IMR-90 (cell line): ENCODE results near the gene TASL. TPM values are rescaled to one million over a fixed set of nuclear protein-coding genes. Genes with fewer than 3 reads are reported as not detected.

ENCODE experiments used
- ATAC-seq: fragments of 200-7000 bp; cut with Tn5 transposase; 2 replicates; pipeline ENCODE4 v1.9.1; 2020; ENCODE audit warnings: low read depth, mild to moderate bottlenecking, moderate library complexity
- BruUV-seq: library from RNA; stranded (reverse); fragments of 400-500 nt; replicated peaks from 2 replicates; lab custom pipeline; 2021; lab: Mats Ljungman, UMichigan
- CTCF ChIA-PET: fragments of 300-600 bp; formaldehyde crosslinking; extraction: SDS; loops from one replicate; lab custom pipeline; 2021; ENCODE audit warnings: antibody characterized with exemption; lab: Yijun Ruan, JAX
- POLR2A ChIA-PET: fragments of 300-600 bp; sonication (Branson Sonifier 250); formaldehyde crosslinking; loops from one replicate; lab custom pipeline; 2022; ENCODE audit warnings: antibody characterized with exemption; ENCODE audit not compliant: unreplicated experiment; lab: Charles Lee
- DNase-seq: peaks from one replicate; pipeline ENCODE4 v3.0.0; 2013
- H2AFZ ChIP-seq: replicated peaks from 2 replicates; pipeline ENCODE3; 2013; ENCODE audit warnings: low read length, mild to moderate bottlenecking; ENCODE audit not compliant: poor library complexity
- H2AK5ac ChIP-seq: 2 replicates; pipeline ENCODE4 v1.6.1; 2013; ENCODE audit warnings: low read depth, low read length, inconsistent platforms
- H2AK9ac ChIP-seq: replicated peaks from 2 replicates; pipeline ENCODE3; 2013; ENCODE audit warnings: mild to moderate bottlenecking, low read depth, low read length, moderate library complexity; ENCODE audit not compliant: poor library complexity
- H2BK120ac ChIP-seq: 2 replicates; pipeline ENCODE4 v1.6.1; 2013; ENCODE audit warnings: low read depth, low read length, inconsistent platforms
- H2BK15ac ChIP-seq: 3 replicates; pipeline ENCODE4 v1.6.1; 2013; ENCODE audit warnings: low read depth, low read length, inconsistent platforms
- H2BK20ac ChIP-seq: 2 replicates; pipeline ENCODE4 v1.6.1; 2013; ENCODE audit warnings: low read depth, mild to moderate bottlenecking, inconsistent platforms, low read length, moderate library complexity
- H2BK5ac ChIP-seq: 2 replicates; pipeline ENCODE4 v1.6.1; 2013; ENCODE audit warnings: mild to moderate bottlenecking, low read depth, low read length, inconsistent platforms; ENCODE audit not compliant: poor library complexity, severe bottlenecking
- H3K14ac ChIP-seq: replicated peaks from 2 replicates; pipeline ENCODE4 v1.6.1; 2013; ENCODE audit warnings: low read depth, low read length, inconsistent platforms
- H3K18ac ChIP-seq: 2 replicates; pipeline ENCODE4 v1.6.1; 2013; ENCODE audit warnings: low read depth, low read length, control low read depth
- H3K23ac ChIP-seq: 2 replicates; pipeline ENCODE4 v1.6.1; 2013; ENCODE audit warnings: low read depth, low read length, inconsistent platforms
- H3K27ac ChIP-seq: 2 replicates; pipeline ENCODE4 v1.5.1; 2013; ENCODE audit warnings: mild to moderate bottlenecking, control low read depth, low read length; ENCODE audit not compliant: insufficient read depth
- H3K27me3 ChIP-seq: 2 replicates; pipeline ENCODE4 v1.6.1; 2013; ENCODE audit warnings: low read length; ENCODE audit not compliant: control insufficient read depth, insufficient read depth
- H3K36me3 ChIP-seq: 2 replicates; pipeline ENCODE4 v1.6.1; 2013; ENCODE audit warnings: low read length, mixed read lengths; ENCODE audit not compliant: control insufficient read depth, insufficient read depth
- H3K4ac ChIP-seq: 2 replicates; pipeline ENCODE4 v1.6.1; 2013; ENCODE audit warnings: low read depth, low read length, inconsistent platforms
- H3K4me1 ChIP-seq: 2 replicates; pipeline ENCODE4 v1.6.1; 2013; ENCODE audit warnings: low read length, mixed read lengths; ENCODE audit not compliant: control insufficient read depth, insufficient read depth
- H3K4me2 ChIP-seq: 2 replicates; pipeline ENCODE4 v1.6.1; 2013; ENCODE audit warnings: low read depth, mild to moderate bottlenecking, control low read depth, low read length, moderate library complexity
- H3K4me3 ChIP-seq: 2 replicates; pipeline ENCODE4 v1.5.1; 2013; ENCODE audit warnings: low read depth, mild to moderate bottlenecking, control low read depth, low read length, moderate library complexity; ENCODE audit not compliant: insufficient read depth
- H3K56ac ChIP-seq: 2 replicates; pipeline ENCODE4 v1.6.1; 2013; ENCODE audit warnings: low read length, inconsistent platforms; ENCODE audit not compliant: insufficient read depth; ENCODE audit errors: extremely low read depth
- H3K79me1 ChIP-seq, 2 experiments: 2 replicates each; pipeline ENCODE4 v1.6.1; 2013; ENCODE audit warnings: low read length in 2 of 2, inconsistent platforms in 1 of 2, low read depth in 1 of 2
- H3K9ac ChIP-seq: 2 replicates; pipeline ENCODE4 v1.6.1; 2013; ENCODE audit warnings: low read depth, low read length, control low read depth
- H3K9me1 ChIP-seq: 2 replicates; pipeline ENCODE4 v1.6.1; 2013; ENCODE audit warnings: low read length, inconsistent platforms; ENCODE audit not compliant: insufficient read depth
- H3K9me3 ChIP-seq: 2 replicates; pipeline ENCODE4 v1.6.1; 2013; ENCODE audit warnings: low read length; ENCODE audit not compliant: control insufficient read depth, insufficient read depth
- H4K20me1 ChIP-seq: 2 replicates; pipeline ENCODE4 v1.6.1; 2013; ENCODE audit warnings: low read length, inconsistent platforms; ENCODE audit not compliant: insufficient read depth
- H4K5ac ChIP-seq: 2 replicates; pipeline ENCODE4 v1.6.1; 2013; ENCODE audit warnings: mild to moderate bottlenecking, low read depth, low read length, control low read depth
- H4K8ac ChIP-seq, 2 experiments: 2 replicates each; pipeline ENCODE4 v1.6.1; 2013; ENCODE audit warnings: low read depth in 2 of 2, low read length in 2 of 2, control low read depth in 1 of 2, inconsistent platforms in 1 of 2
- H4K91ac ChIP-seq: 2 replicates; pipeline ENCODE4 v1.6.1; 2013; ENCODE audit warnings: low read depth, low read length, inconsistent platforms; ENCODE audit not compliant: insufficient read depth
- BHLHE40 ChIP-seq: fragments of 150-350 bp; IDR thresholded peaks from 2 replicates; pipeline ENCODE4 v1.6.1; 2016; ENCODE audit warnings: mild to moderate bottlenecking, low read depth, low read length
- CHD1 ChIP-seq: IDR thresholded peaks from 2 replicates; pipeline ENCODE4 v1.6.1; 2012; ENCODE audit warnings: low read depth, low read length, improper control_type of control experiment
- FOS ChIP-seq: fragments of 150-350 bp; IDR thresholded peaks from 2 replicates; pipeline ENCODE4 v1.6.1; 2016; ENCODE audit warnings: low read depth, low read length
- MAFK ChIP-seq: IDR thresholded peaks from 2 replicates; pipeline ENCODE4 v1.6.1; 2012; ENCODE audit warnings: low read depth, low read length, improper control_type of control experiment
- MAZ ChIP-seq: IDR thresholded peaks from 2 replicates; pipeline ENCODE4 v1.6.1; 2012; ENCODE audit warnings: low read depth, mild to moderate bottlenecking, low read length, improper control_type of control experiment, moderate library complexity, borderline replicate concordance
- MXI1 ChIP-seq: IDR thresholded peaks from 2 replicates; pipeline ENCODE4 v1.6.1; 2012; ENCODE audit warnings: low read depth, mild to moderate bottlenecking, low read length, moderate library complexity, borderline replicate concordance
- POLR2A ChIP-seq: IDR thresholded peaks from 2 replicates; pipeline ENCODE4 v1.6.1; 2012; ENCODE audit warnings: mild to moderate bottlenecking, low read depth, low read length
- RAD21 ChIP-seq: IDR thresholded peaks from 2 replicates; pipeline ENCODE4 v1.6.1; 2012; ENCODE audit warnings: low read length, improper control_type of control experiment
- RCOR1 ChIP-seq: IDR thresholded peaks from 2 replicates; pipeline ENCODE4 v1.6.1; 2012; ENCODE audit warnings: mild to moderate bottlenecking, low read length, improper control_type of control experiment; ENCODE audit not compliant: insufficient replicate concordance
- RFX5 ChIP-seq: IDR thresholded peaks from 2 replicates; pipeline ENCODE4 v1.8.0; 2012; ENCODE audit warnings: low read depth, mild to moderate bottlenecking, low read length, moderate library complexity
- SMC3 ChIP-seq: fragments of 150-350 bp; IDR thresholded peaks from 2 replicates; pipeline ENCODE4 v1.6.1; 2016; ENCODE audit warnings: low read depth, mild to moderate bottlenecking, antibody characterized with exemption, low read length, moderate library complexity
- USF2 ChIP-seq: fragments of 150-350 bp; IDR thresholded peaks from 2 replicates; pipeline ENCODE4 v1.6.1; 2017; ENCODE audit warnings: mild to moderate bottlenecking, antibody characterized with exemption, low read length, low read depth
- WGBS, 2 experiments: methylation state at CpG; one replicate each; pipeline versions ENCODE4 v1.1.5 to v1.1.7; 2013; ENCODE audit warnings: missing lambda C conversion rate in 2 of 2; ENCODE audit not compliant: insufficient read length in 1 of 2; ENCODE audit errors: extremely low coverage in 2 of 2; 5-methylcytosine and 5-hydroxymethylcytosine counted together
- dilution Hi-C: fragments of 300-500 bp; cut with HindIII; formaldehyde crosslinking; loops from one replicate; pipeline ENCODE4 v1.14.3; 2018; ENCODE audit warnings: low sequenced_read_pairs; ENCODE audit not compliant: unreplicated experiment
- in situ Hi-C: fragments of 300-500 bp; cut with MboI; formaldehyde crosslinking; loops from 3 replicates; pipeline ENCODE4 v1.14.3; 2019; ENCODE audit warnings: low sequenced_read_pairs, inconsistent platforms, mixed read lengths
- intact Hi-C: fragments of 100-400 bp; cut with micrococcal nuclease; formaldehyde crosslinking; loops from 2 replicates; pipeline ENCODE4 v1.10.0; 2022
- polyA plus RNA-seq, 3 experiments: library from polyadenylated mRNA; depleted of rRNA; stranded (reverse); fragments of >200 nt; gene quantifications; 2 replicates each; pipeline ENCODE4 v1.2.3, GENCODE V29; 2012; ENCODE audit warnings: low replicate concordance in 1 of 3
- total RNA-seq: library from RNA; depleted of rRNA; stranded (reverse); fragments of >200 nt; gene quantifications from 2 replicates; pipeline ENCODE4 v1.2.3, GENCODE V29; 2012

TASL gene
- total and polyA plus RNA-seq, 2 of the 4 experiments (the other 2 are of a cell fraction) = not detected

GRCh38 chrX:30582664-30583063 is 5.1 kb upstream of the TASL start:
- Histone ChIP-seq H3K9me1 (no peaks in the 10 kb centered on the region), H4K91ac (no peak overlapping the region), H3K27me3 (no peaks in the 10 kb centered on the region), H2AFZ (no peak overlapping the region), H2BK120ac (no peak overlapping the region), H3K4me1 (no peaks in the 10 kb centered on the region), H2AK5ac (no peak overlapping the region), H3K14ac (no peak overlapping the region), H3K9me3 (no peaks in the 10 kb centered on the region), H2BK5ac (no peak overlapping the region), H3K18ac (no peak overlapping the region), H2BK15ac (no peak overlapping the region), H3K4me2 (no peak overlapping the region), H3K27ac (no peak overlapping the region), H4K5ac (no peak overlapping the region), H3K23ac (no peak overlapping the region), H2BK20ac (no peak overlapping the region), H3K36me3 (no peaks in the 10 kb centered on the region), H3K4ac (no peak overlapping the region), H4K8ac (no peak overlapping the region), H3K56ac (no peak overlapping the region), H2AK9ac (no peak overlapping the region), H3K9ac (no peak overlapping the region), H3K79me1 (no peaks in the 10 kb centered on the region), H4K20me1 (no peaks in the 10 kb centered on the region), H3K4me3 (no peak overlapping the region)
- POLR2A ChIA-PET = no interaction called here
- no peak for DNase-seq
- intact Hi-C loops = no loop called here
- dilution Hi-C loops = no loop called here
- CTCF ChIA-PET = no interaction called here
- in situ Hi-C loops = no loop called here
- no CpG with 5 or more reads among the region's 6 CpGs for WGBS, 2 experiments
- no peak for ATAC-seq
- no TSS peak for BruUV-seq
- no peak for TF ChIP-seq RFX5
- no peak for TF ChIP-seq FOS
- no peak for TF ChIP-seq MXI1
- TF ChIP-seq POLR2A = no peak
- no peak for TF ChIP-seq CHD1
- TF ChIP-seq USF2 = no peak
- TF ChIP-seq BHLHE40 = no peak
- TF ChIP-seq MAZ = no peak
- TF ChIP-seq RAD21 = no peak
- no peak for TF ChIP-seq SMC3
- TF ChIP-seq RCOR1 = no peak
- TF ChIP-seq MAFK = no peak
